ENCODE data around the gene MRPL39. TPM values are rescaled to one million over a fixed set of nuclear protein-coding genes. Genes with fewer than 3 reads are reported as not detected.

The MRPL39 gene
- total RNA-seq, 1 donor from 2014 or later: 49.9 TPM

- DNase-seq: no peak
- Histone ChIP-seq H3K27me3 (ENCODE audit: low read depth) (no peaks in the 10 kb centered on the region), H3K4me1 (no peaks in the 10 kb centered on the region), H3K9me3 (replicated peaks) (no peaks in the 10 kb centered on the region), H3K27ac (replicated peaks) (no peak overlapping the region), H3K4me3 (no peak overlapping the region), H3K36me3 (peaks cover 21% of the 10 kb centered on the region)
- no peak for TF ChIP-seq CTCF (IDR thresholded peaks at IDR 0.05; ENCODE audit: borderline replicate concordance)
- intact Hi-C loops (cut with micrococcal nuclease): no loop called here
Observed at GRCh38 chr21:25572861-25573310, 34.4 kb downstream of the MRPL39 start.

GRCh38 chr21:25571726-25572121 is 35.6 kb downstream of the MRPL39 start:
- H3K4me3 ChIP-seq: no peak overlapping the region
- no peaks in the 10 kb centered on the region for H3K9me3 ChIP-seq (replicated peaks)
- intact Hi-C loops (cut with micrococcal nuclease): no loop called here
- H3K36me3 ChIP-seq: peaks cover 17% of the 10 kb centered on the region
- H3K4me1 ChIP-seq: no peaks in the 10 kb centered on the region
- no peaks in the 10 kb centered on the region for H3K27me3 ChIP-seq (ENCODE audit: low read depth)
- no peak for DNase-seq
- TF ChIP-seq CTCF (IDR thresholded peaks at IDR 0.05; ENCODE audit: borderline replicate concordance): no peak
- H3K27ac ChIP-seq (replicated peaks): no peak overlapping the region

- Histone ChIP-seq H3K4me1 (no peaks in the 10 kb centered on the region), H3K27ac (replicated peaks) (no peak overlapping the region), H3K9me3 (replicated peaks) (no peaks in the 10 kb centered on the region), H3K36me3 (peaks cover 27% of the 10 kb centered on the region), H3K27me3 (ENCODE audit: low read depth) (no peaks in the 10 kb centered on the region), H3K4me3 (no peak overlapping the region)
- no peak for DNase-seq
- TF ChIP-seq CTCF (IDR thresholded peaks at IDR 0.05; ENCODE audit: borderline replicate concordance): no peak
- intact Hi-C loops (cut with micrococcal nuclease): no loop called here
Observed at GRCh38 chr21:25569711-25570110, 37.6 kb downstream of the MRPL39 start.

DNA sequence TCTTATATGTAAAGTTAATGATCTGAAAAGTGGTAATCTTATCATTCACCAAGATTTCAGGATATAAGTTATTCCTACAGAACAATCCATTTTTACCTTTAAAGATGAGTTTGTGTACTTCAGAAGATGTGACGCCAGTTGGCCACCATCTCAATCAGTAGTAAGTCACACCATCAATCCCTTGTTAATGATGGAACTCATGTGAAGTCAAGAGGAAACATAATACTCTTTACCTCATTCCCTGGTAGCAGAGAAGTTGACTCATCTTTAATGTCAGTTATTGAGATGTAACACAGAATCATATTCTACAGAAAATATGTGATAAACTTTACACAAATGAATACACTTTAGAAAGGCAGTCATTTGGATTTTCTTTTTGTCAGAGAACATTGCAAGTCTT is 38.2 kb downstream of the MRPL39 start:
- TF ChIP-seq CTCF (IDR thresholded peaks at IDR 0.05; ENCODE audit: borderline replicate concordance): no peak
- Histone ChIP-seq H3K27ac (replicated peaks) (no peak overlapping the region), H3K9me3 (replicated peaks) (no peaks in the 10 kb centered on the region), H3K36me3 (peaks cover 28% of the 10 kb centered on the region), H3K27me3 (ENCODE audit: low read depth) (no peaks in the 10 kb centered on the region), H3K4me1 (no peaks in the 10 kb centered on the region), H3K4me3 (no peak overlapping the region)
- intact Hi-C loops (cut with micrococcal nuclease): no loop called here
- DNase-seq: no peak

DNA sequence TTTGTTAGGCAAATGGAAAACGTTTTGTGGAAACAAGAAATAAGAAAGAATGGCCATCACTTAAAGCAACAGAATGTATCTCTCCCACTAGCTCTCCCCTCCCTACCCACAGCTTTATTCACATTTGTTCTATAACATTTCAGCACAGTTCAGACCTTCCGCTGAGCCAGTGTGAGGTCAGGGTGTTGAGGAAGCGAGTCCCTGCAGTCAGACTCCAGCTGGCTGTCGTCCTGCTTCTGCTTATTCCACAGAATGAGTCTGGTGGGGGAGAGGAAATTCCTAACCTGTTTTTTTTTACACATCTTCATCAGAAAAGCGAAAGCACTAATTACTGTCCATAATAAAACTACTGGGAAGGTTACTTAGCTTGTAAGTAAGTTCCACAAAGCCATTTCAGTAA is 39.0 kb downstream of the MRPL39 start:
- DNase-seq: peak; percentile 26
- intact Hi-C loops (cut with micrococcal nuclease): no loop called here

More for the DNA sequence above, 39.0 kb downstream of the MRPL39 start:
- H3K4me1 ChIP-seq: no peaks in the 10 kb centered on the region
- H3K4me3 ChIP-seq: peak overlapping the region; percentile 14
- peak overlapping the region; percentile 7 for H3K27ac ChIP-seq (replicated peaks)
- no peak for TF ChIP-seq CTCF (IDR thresholded peaks at IDR 0.05; ENCODE audit: borderline replicate concordance)
- H3K36me3 ChIP-seq: peaks cover 28% of the 10 kb centered on the region
- H3K9me3 ChIP-seq (replicated peaks): no peaks in the 10 kb centered on the region
- no peaks in the 10 kb centered on the region for H3K27me3 ChIP-seq (ENCODE audit: low read depth)

Data from left ventricle myocardium inferior (tissue), 1 donor.